Fibroblast of mammary gland (primary cell): ENCODE measurements around the gene FLRT3.

Experiments
- DNase-seq: peaks from one replicate; pipeline ENCODE4 v3.0.0-alpha.2; 2010; ENCODE audit warnings: low read depth
- H3K4me3 ChIP-seq: 2 replicates; pipeline ENCODE4 v1.5.1; 2011; ENCODE audit warnings: low read depth, mild to moderate bottlenecking, low read length, moderate library complexity; ENCODE audit not compliant: control insufficient read depth
- TF ChIP-seq, protein P1 (sequence below): conservative IDR thresholded peaks from 2 replicates; pipeline ENCODE4 v1.5.1; 2011; ENCODE audit warnings: low read depth, low read length, inconsistent platforms; ENCODE audit not compliant: control insufficient read depth, insufficient read depth

FLRT3 gene

DNA sequence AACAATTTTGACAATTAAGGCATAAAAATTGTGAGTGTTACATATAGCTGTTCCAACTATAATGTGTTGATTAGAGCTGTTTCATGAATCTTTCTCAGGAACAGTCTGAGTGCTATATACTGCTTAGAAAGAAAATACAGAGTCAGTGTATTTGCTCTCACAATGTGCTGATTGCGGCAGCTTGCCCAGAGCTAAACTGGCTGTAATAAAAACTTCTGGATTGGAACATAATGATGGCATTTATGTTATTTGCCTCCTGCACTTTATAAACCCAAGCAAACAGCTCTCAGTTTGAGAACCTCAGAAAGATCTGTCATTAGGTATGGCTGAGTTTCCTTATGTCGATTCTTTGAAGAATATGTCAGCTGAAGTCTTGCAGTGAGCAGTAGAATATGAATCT lies 29.5 kb downstream of the FLRT3 start:
- TF ChIP-seq, protein P1, sequence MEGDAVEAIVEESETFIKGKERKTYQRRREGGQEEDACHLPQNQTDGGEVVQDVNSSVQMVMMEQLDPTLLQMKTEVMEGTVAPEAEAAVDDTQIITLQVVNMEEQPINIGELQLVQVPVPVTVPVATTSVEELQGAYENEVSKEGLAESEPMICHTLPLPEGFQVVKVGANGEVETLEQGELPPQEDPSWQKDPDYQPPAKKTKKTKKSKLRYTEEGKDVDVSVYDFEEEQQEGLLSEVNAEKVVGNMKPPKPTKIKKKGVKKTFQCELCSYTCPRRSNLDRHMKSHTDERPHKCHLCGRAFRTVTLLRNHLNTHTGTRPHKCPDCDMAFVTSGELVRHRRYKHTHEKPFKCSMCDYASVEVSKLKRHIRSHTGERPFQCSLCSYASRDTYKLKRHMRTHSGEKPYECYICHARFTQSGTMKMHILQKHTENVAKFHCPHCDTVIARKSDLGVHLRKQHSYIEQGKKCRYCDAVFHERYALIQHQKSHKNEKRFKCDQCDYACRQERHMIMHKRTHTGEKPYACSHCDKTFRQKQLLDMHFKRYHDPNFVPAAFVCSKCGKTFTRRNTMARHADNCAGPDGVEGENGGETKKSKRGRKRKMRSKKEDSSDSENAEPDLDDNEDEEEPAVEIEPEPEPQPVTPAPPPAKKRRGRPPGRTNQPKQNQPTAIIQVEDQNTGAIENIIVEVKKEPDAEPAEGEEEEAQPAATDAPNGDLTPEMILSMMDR, result no peak
- H3K4me3 ChIP-seq, result no peak overlapping the region
- DNase-seq, result no peak

DNA sequence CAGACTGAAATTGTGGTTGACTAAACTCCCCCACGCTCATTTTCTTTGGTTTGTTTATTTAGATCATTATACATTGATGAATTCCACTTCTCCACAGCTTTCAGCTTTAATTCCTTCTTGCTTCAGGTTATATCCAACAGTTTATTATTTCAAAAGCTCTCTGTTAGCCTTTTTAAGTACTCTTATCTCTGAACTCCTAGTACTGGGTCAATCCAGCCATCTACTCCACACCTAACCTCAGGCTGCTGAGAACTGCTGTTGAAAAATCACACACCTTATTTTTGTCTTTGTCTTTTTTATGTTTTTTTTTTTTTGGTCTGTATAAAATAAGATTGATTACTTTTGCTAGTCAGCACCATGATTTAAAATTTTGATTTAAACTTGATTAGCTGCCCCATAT lies 32.9 kb downstream of the FLRT3 start:
- DNase-seq, result no peak
- TF ChIP-seq, protein P1, result no peak
- H3K4me3 ChIP-seq, result no peak overlapping the region

DNA sequence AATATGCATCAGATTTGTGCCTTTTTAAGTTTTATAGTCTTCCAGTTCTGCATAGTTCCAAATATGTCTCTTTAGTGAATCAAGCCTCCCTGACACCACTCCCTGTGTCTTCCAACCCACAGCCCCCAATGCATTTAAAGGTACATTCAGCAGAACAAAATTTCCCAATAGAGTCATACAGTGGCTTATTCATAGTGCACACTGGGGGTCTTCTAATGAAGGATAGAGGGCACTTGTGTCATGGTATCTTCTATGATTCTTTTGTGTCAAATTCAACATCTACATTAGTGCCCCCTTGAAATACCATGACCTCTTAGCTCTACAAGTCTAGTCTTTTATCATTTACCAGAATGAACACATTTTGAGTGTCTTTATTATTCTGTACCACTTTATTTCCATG lies 33.8 kb downstream of the FLRT3 start:
- no peak for DNase-seq
- TF ChIP-seq, protein P1, result no peak
- no peak overlapping the region for H3K4me3 ChIP-seq

DNA sequence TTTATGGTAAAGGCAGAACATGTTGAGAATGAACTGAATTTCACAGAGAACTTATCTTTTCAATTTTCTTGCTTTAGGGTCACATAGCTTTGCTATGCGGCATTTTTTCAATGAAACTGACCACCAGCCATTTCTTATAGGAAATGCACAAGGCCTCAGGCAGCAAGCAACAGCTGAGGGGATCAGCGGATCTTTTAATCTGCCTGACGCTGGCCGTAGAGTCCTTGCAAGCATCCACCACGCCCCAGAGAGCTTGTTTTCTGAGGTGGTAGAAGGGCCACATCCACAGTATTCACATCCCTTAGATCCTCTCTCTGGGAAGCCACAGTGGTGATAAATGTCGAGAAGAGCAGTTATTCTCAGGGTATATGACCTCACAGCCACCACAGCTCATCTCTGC lies 34.3 kb downstream of the FLRT3 start:
- H3K4me3 ChIP-seq, result no peak overlapping the region
- DNase-seq, result no peak
- TF ChIP-seq, protein P1, result no peak

DNA sequence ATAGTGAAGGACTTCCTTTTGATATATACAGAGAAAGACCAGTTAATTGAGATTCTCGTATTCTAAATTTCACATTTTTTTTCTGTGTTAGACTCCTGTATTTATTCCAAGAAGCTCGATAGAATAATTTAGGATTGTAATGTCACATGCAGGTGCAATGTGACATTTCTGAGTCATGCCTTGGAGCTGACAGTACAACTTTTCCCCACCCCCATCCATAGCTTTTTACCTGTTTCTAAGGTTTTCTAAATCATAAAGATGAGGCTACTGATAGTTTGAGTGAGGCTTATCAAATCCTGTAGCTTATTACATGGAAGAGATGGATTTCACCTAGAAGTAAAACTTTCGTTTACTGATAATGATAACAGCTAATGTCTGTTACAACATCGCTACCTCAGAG lies 37.6 kb downstream of the FLRT3 start:
- H3K4me3 ChIP-seq, result no peak overlapping the region
- no peak for DNase-seq
- TF ChIP-seq, protein P1, result no peak

DNA sequence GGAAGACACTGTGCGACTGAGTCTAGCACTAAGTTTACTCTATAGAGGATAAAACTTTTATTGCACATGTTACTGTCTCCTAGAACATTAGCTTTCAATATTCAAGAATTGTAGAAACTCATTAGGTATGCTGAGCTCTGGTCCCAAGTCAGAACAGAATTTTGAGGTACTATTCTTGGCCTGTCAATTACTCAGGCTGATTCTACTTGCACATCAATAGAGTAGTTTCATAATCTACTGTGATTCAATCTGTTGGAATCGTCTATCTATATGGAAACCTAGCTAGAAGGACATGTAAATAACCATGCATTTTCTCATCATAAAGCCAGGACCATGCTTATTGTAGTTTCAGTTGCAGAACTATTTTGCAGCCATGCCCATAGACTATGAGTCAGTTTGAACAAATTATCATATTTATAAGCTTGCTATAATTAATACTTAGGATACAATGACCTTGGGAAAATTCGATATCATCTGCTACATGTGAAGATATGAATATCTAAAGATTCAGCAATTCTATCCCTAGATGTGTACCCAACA lies 41.6 kb downstream of the FLRT3 start:
- TF ChIP-seq, protein P1, result no peak
- H3K4me3 ChIP-seq, result no peak overlapping the region
- no peak for DNase-seq

DNA sequence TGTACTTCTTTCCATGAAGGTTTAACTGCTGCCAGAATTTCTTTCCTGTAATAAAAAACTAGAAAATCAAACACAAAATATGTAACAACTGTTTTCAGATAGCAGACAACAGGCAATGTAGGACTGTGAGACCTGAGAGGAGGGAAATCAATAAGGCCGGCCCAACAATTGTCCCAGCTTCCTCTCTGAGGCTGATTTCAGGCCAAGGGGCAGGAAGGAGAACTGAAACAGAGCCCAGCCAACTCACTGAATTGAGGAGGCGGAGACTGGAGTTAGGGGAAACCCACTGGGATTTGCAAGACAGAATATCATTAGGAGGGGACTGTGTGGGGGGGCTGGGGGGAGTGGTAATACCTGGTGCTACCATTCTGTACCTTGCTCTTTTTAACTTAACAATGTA lies 42.2 kb downstream of the FLRT3 start:
- TF ChIP-seq, protein P1, result no peak
- no peak overlapping the region for H3K4me3 ChIP-seq
- DNase-seq, result no peak
